GM23338 (cell line): Measurements from ENCODE around the gene FLT1. TPM values are rescaled to one million over a fixed set of nuclear protein-coding genes. Genes with fewer than 3 reads are reported as not detected.

Experiments used
- ATAC-seq: fragments of 200-7000 bp; cut with Tn5 transposase; 3 replicates; pipeline ENCODE4 v1.9.1; 2020
- DNase-seq: peaks from one replicate; pipeline ENCODE4 v3.0.0-alpha.2; 2015; ENCODE audit warnings: low spot score
- H2AFZ ChIP-seq: fragments of 200-600 bp; sonication (generic); 2 replicates; pipeline ENCODE4 v1.8.0; 2016; ENCODE audit warnings: antibody characterized with exemption, mild to moderate bottlenecking, moderate library complexity
- H3F3A ChIP-seq: fragments of 200-600 bp; sonication (generic); replicated peaks from 2 replicates; pipeline ENCODE4 v1.8.0; 2017; ENCODE audit warnings: antibody characterized with exemption, mixed run types, low read depth
- H3K27ac ChIP-seq: fragments of 200-600 bp; sonication (generic); 2 replicates; pipeline ENCODE4 v1.6.1; 2016; ENCODE audit warnings: low read depth
- H3K27me3 ChIP-seq: fragments of 200-600 bp; sonication (generic); 2 replicates; pipeline ENCODE4 v1.8.0; 2016; ENCODE audit warnings: mild to moderate bottlenecking, mixed run types, moderate library complexity; ENCODE audit not compliant: insufficient read depth
- H3K36me3 ChIP-seq: fragments of 200-600 bp; sonication (generic); 2 replicates; pipeline ENCODE4 v1.8.0; 2016; ENCODE audit warnings: mild to moderate bottlenecking; ENCODE audit not compliant: insufficient read depth
- H3K4me1 ChIP-seq: fragments of 200-600 bp; sonication (generic); 2 replicates; pipeline ENCODE4 v1.8.0; 2016; ENCODE audit warnings: mild to moderate bottlenecking, moderate library complexity; ENCODE audit not compliant: insufficient read depth
- H3K4me2 ChIP-seq: fragments of 200-600 bp; sonication (generic); 2 replicates; pipeline ENCODE4 v1.7.1; 2017; ENCODE audit warnings: mixed run types
- H3K4me3 ChIP-seq: fragments of 200-600 bp; sonication (generic); 2 replicates; pipeline ENCODE4 v1.6.1; 2016; ENCODE audit warnings: mixed run types
- H3K79me2 ChIP-seq: fragments of 200-600 bp; sonication (generic); replicated peaks from 2 replicates; pipeline ENCODE4 v1.8.0; 2017; ENCODE audit warnings: mild to moderate bottlenecking; ENCODE audit not compliant: insufficient read depth
- H3K9me2 ChIP-seq: fragments of 200-600 bp; sonication (generic); 2 replicates; pipeline ENCODE4 v1.8.0; 2017; ENCODE audit not compliant: insufficient read depth
- H4K20me1 ChIP-seq: fragments of 200-600 bp; sonication (generic); replicated peaks from 2 replicates; pipeline ENCODE4 v1.8.0; 2017; ENCODE audit warnings: mild to moderate bottlenecking; ENCODE audit not compliant: insufficient read depth
- H3K27ac Mint-ChIP-seq: 2 replicates; pipeline ENCODE4 v1.8.0; 2020; ENCODE audit warnings: inconsistent platforms, mild to moderate bottlenecking, moderate library complexity, mixed read lengths
- H3K27me3 Mint-ChIP-seq: 3 replicates; pipeline ENCODE4 v1.8.0; 2022; ENCODE audit warnings: low read depth, mild to moderate bottlenecking, moderate library complexity, mixed read lengths, inconsistent platforms; ENCODE audit not compliant: insufficient read depth, poor library complexity
- H3K36me3 Mint-ChIP-seq: 3 replicates; pipeline ENCODE4 v1.8.0; 2021; ENCODE audit warnings: low read depth, mild to moderate bottlenecking, inconsistent platforms, moderate library complexity, mixed read lengths
- H3K4me1 Mint-ChIP-seq: 3 replicates; pipeline ENCODE4 v1.8.0; 2020; ENCODE audit warnings: mild to moderate bottlenecking, inconsistent platforms, mixed read lengths
- H3K4me3 Mint-ChIP-seq: 3 replicates; pipeline ENCODE4 v1.8.0; 2021; ENCODE audit warnings: moderate library complexity, mild to moderate bottlenecking, inconsistent platforms, mixed read lengths
- H3K9me3 Mint-ChIP-seq: 3 replicates; pipeline ENCODE4 v1.8.0; 2020; ENCODE audit warnings: moderate library complexity, mild to moderate bottlenecking, inconsistent platforms, mixed read lengths
- CTCF ChIP-seq, 2 experiments: fragments of 200-600 bp in 1 of 2; sonication (generic) in 1 of 2; conservative IDR thresholded peaks; 2 replicates each; pipeline versions ENCODE4 v1.5.1 to v1.6.1; 2016 to 2017; ENCODE audit warnings: antibody characterized with exemption in 2 of 2, low read depth in 2 of 2, mild to moderate bottlenecking in 2 of 2, moderate library complexity in 1 of 2
- ETS1 ChIP-seq: IDR thresholded peaks from 2 replicates; pipeline ENCODE4 v1.6.1; 2016; ENCODE audit warnings: antibody characterized with exemption
- EZH2 ChIP-seq: fragments of 200-600 bp; sonication (generic); IDR thresholded peaks from one replicate; pipeline ENCODE4 v1.8.0; 2017; ENCODE audit warnings: antibody characterized with exemption, mild to moderate bottlenecking, low read depth; ENCODE audit not compliant: unreplicated experiment
- EZH2phosphoT487 ChIP-seq: fragments of 200-600 bp; sonication (generic); IDR thresholded peaks from one replicate; pipeline ENCODE4 v1.8.1; 2018; ENCODE audit warnings: antibody characterized with exemption; ENCODE audit not compliant: unreplicated experiment
- NANOG ChIP-seq: IDR thresholded peaks from 2 replicates; pipeline ENCODE4 v1.6.1; 2016; ENCODE audit warnings: antibody characterized with exemption, borderline replicate concordance
- REST ChIP-seq: IDR thresholded peaks from one replicate; pipeline ENCODE4 v1.6.1; 2018; ENCODE audit warnings: antibody characterized with exemption; ENCODE audit not compliant: unreplicated experiment
- ZNF114 ChIP-seq: fragments of 250-450 bp; sonication (Bioruptor Pico); IDR thresholded peaks from 2 replicates; pipeline ENCODE4 v1.5.0; 2020; ENCODE audit warnings: mild to moderate bottlenecking, moderate library complexity
- ZNF331 ChIP-seq: fragments of 250-450 bp; sonication (Bioruptor Pico); IDR thresholded peaks from 2 replicates; pipeline ENCODE4 v1.5.0; 2020; ENCODE audit warnings: low read depth, mild to moderate bottlenecking, moderate library complexity
- ZNF462 ChIP-seq: fragments of 250-450 bp; sonication (Bioruptor Pico); IDR thresholded peaks from 2 replicates; pipeline ENCODE4 v1.5.0; 2020; ENCODE audit warnings: mild to moderate bottlenecking, moderate library complexity
- polyA plus RNA-seq: library from polyadenylated mRNA; unstranded; fragments of >200 nt; fragmentation: Nextera tagmentation; extraction: Ambion mirVana; gene quantifications from 2 replicates; pipeline ENCODE4 v1.2.1, GENCODE V29; 2016
- total RNA-seq: library from RNA; depleted of rRNA; stranded (reverse); fragments of >200 nt; shearing (Covaris generic); gene quantifications from 2 replicates; pipeline ENCODE4 v1.2.3, GENCODE V29; 2014

Gene FLT1
- total and polyA plus RNA-seq, 2 experiments from 2014 or later: 26.8 to 116 TPM

GRCh38 chr13:28529836-28530235 lies 34.9 kb upstream of the FLT1 start (continued):
- TF ChIP-seq EZH2phosphoT487 (no peak), EZH2 (no peak), ZNF331 (CRISPR knock-in tag) (no peak), ZNF114 (no peak)

- H2AFZ ChIP-seq: no peak overlapping the region
- Mint-ChIP-seq H3K9me3 (no peaks in the 10 kb centered on the region), H3K27me3 (peaks cover 14% of the 10 kb centered on the region), H3K4me1 (peaks cover 24% of the 10 kb centered on the region), H3K27ac (no peak overlapping the region), H3K36me3 (no peaks in the 10 kb centered on the region), H3K4me3 (no peak overlapping the region)
- H3K4me3 ChIP-seq: no peak overlapping the region
- no peaks in the 10 kb centered on the region for H3K36me3 ChIP-seq
- H3K27ac ChIP-seq: no peak overlapping the region
- TF ChIP-seq ETS1 (no peak), ZNF462 (no peak), NANOG (no peak), EZH2phosphoT487 (no peak), REST (no peak), EZH2 (no peak), ZNF331 (CRISPR knock-in tag) (no peak), CTCF (conservative IDR thresholded peaks at IDR 0.05; ENCODE audit: low read depth in 2 of 2) (peak; percentile 19 to 39)
- H3K9me2 ChIP-seq: no peaks in the 10 kb centered on the region; the same call in 1 of the 2 replicates
- peaks cover 34% of the 10 kb centered on the region for H3K27me3 ChIP-seq
- DNase-seq (no peak), ATAC-seq (no peak)
- no peaks in the 10 kb centered on the region for H4K20me1 ChIP-seq
- no peak overlapping the region for H3K4me2 ChIP-seq
- H3F3A ChIP-seq: peaks cover 26% of the 10 kb centered on the region
- H3K79me2 ChIP-seq: no peaks in the 10 kb centered on the region
- H3K4me1 ChIP-seq: peaks cover 48% of the 10 kb centered on the region
Measured at GRCh38 chr13:28528848-28529247, 33.9 kb upstream of the FLT1 start.
